Measurements from ENCODE around the gene ADCY5. TPM values are rescaled to one million over a fixed set of nuclear protein-coding genes. Genes with fewer than 3 reads are reported as not detected.

Gene ADCY5
- total and polyA plus RNA-seq, 4 donors: 0.74 to 6.6 (median 2.9) TPM

- Histone ChIP-seq H3K9ac (ENCODE audit: low read depth in 1 of 2, low read length in 2 of 2) (no peak overlapping the region), H3K4me1 (ENCODE audit: control insufficient read depth in 4 of 4, insufficient read depth in 4 of 4, low read length in 3 of 4) (peaks cover 0 to 3% (median 0%) of the 10 kb centered on the region in 4 donors), H3K9me3 (ENCODE audit: control insufficient read depth in 4 of 4, low read length in 3 of 4) (no peaks in the 10 kb centered on the region), H3K27ac (ENCODE audit: low read depth in 1 of 2, low read length in 2 of 2) (no peak overlapping the region), H3K4me3 (ENCODE audit: low read depth in 1 of 3, low read length in 3 of 3) (no peak overlapping the region), H3K27me3 (ENCODE audit: control insufficient read depth in 4 of 4, insufficient read depth in 4 of 4, low read length in 3 of 4) (no peaks in the 10 kb centered on the region), H3K36me3 (ENCODE audit: control insufficient read depth in 4 of 4, insufficient read depth in 3 of 4, low read depth in 1 of 4, low read length in 3 of 4) (no peaks in the 10 kb centered on the region)
- 80% methylated on average over 6 of the region's 6 CpGs for WGBS
- no peak for DNase-seq (ENCODE audit: low spot score)
- TF ChIP-seq FOXA2 (IDR thresholded peaks at IDR 0.05): no peak
Measured at GRCh38 chr3:123310741-123311140, 138.1 kb downstream of the ADCY5 start.

- 95% methylated on average over 8 of the region's 8 CpGs for WGBS
- H3K4me3 ChIP-seq (ENCODE audit: low read depth in 1 of 3, low read length in 3 of 3): no peak overlapping the region
- no peak overlapping the region for H3K9ac ChIP-seq (ENCODE audit: low read depth in 1 of 2, low read length in 2 of 2)
- no peak for DNase-seq (ENCODE audit: low spot score)
- peaks cover 0 to 3% (median 0%) of the 10 kb centered on the region in 4 donors for H3K4me1 ChIP-seq (ENCODE audit: control insufficient read depth in 4 of 4, insufficient read depth in 4 of 4, low read length in 3 of 4)
- H3K27ac ChIP-seq (ENCODE audit: low read depth in 1 of 2, low read length in 2 of 2): no peak overlapping the region
- H3K27me3 ChIP-seq (ENCODE audit: control insufficient read depth in 4 of 4, insufficient read depth in 4 of 4, low read length in 3 of 4): no peaks in the 10 kb centered on the region
- no peaks in the 10 kb centered on the region for H3K9me3 ChIP-seq (ENCODE audit: control insufficient read depth in 4 of 4, low read length in 3 of 4)
- no peaks in the 10 kb centered on the region for H3K36me3 ChIP-seq (ENCODE audit: control insufficient read depth in 4 of 4, insufficient read depth in 3 of 4, low read depth in 1 of 4, low read length in 3 of 4)
- TF ChIP-seq FOXA2 (IDR thresholded peaks at IDR 0.05) (no peak), JUND (IDR thresholded peaks at IDR 0.05) (no peak), NR2F2 (IDR thresholded peaks at IDR 0.05) (no peak), RXRA (IDR thresholded peaks at IDR 0.05) (no peak), EGR1 (IDR thresholded peaks at IDR 0.05; ENCODE audit: low read depth in 2 of 2) (no peak), FOXA1 (IDR thresholded peaks at IDR 0.05) (no peak), ZBTB33 (IDR thresholded peaks at IDR 0.05) (no peak), ATF3 (IDR thresholded peaks at IDR 0.05) (no peak)
Measured at GRCh38 chr3:123310186-123310585, 138.7 kb downstream of the ADCY5 start.

- DNase-seq (ENCODE audit: low spot score): no peak
- no peak overlapping the region for H3K4me3 ChIP-seq (ENCODE audit: low read depth in 1 of 3, low read length in 3 of 3)
- H3K4me1 ChIP-seq (ENCODE audit: control insufficient read depth in 4 of 4, insufficient read depth in 4 of 4, low read length in 3 of 4): no peaks in the 10 kb centered on the region
- no peak overlapping the region for H3K27ac ChIP-seq (ENCODE audit: low read depth in 1 of 2, low read length in 2 of 2)
- WGBS: 89% methylated on average over 5 of the region's 5 CpGs
- TF ChIP-seq MAX (IDR thresholded peaks at IDR 0.05): no peak
- no peak for TF ChIP-seq RAD21 (IDR thresholded peaks at IDR 0.05)
- no peak for TF ChIP-seq GABPA (IDR thresholded peaks at IDR 0.05 in 1 of 2, conservative IDR thresholded peaks at IDR 0.05 in 1 of 2)
- no peak for TF ChIP-seq SP1 (IDR thresholded peaks at IDR 0.05)
- TF ChIP-seq ZBTB33 (IDR thresholded peaks at IDR 0.05): no peak
- TF ChIP-seq RXRA (IDR thresholded peaks at IDR 0.05): no peak
- no peak for TF ChIP-seq JUND (IDR thresholded peaks at IDR 0.05)
- TF ChIP-seq FOXA2 (IDR thresholded peaks at IDR 0.05): no peak
- TF ChIP-seq HNF4G (IDR thresholded peaks at IDR 0.05): no peak
- no peak for TF ChIP-seq ATF3 (IDR thresholded peaks at IDR 0.05)
- no peak for TF ChIP-seq REST (IDR thresholded peaks at IDR 0.05)
- TF ChIP-seq CTCF (IDR thresholded peaks at IDR 0.05; ENCODE audit: low read depth, low read length, missing input control): no peak
- TF ChIP-seq TAF1 (conservative IDR thresholded peaks at IDR 0.05): no peak
- no peak for TF ChIP-seq EGR1 (IDR thresholded peaks at IDR 0.05; ENCODE audit: low read depth in 2 of 2)
- no peak for TF ChIP-seq YY1 (IDR thresholded peaks at IDR 0.05)
- TF ChIP-seq HNF4A (conservative IDR thresholded peaks at IDR 0.05): no peak
- no peak for TF ChIP-seq FOXA1 (IDR thresholded peaks at IDR 0.05)
- no peak for TF ChIP-seq NR2F2 (IDR thresholded peaks at IDR 0.05)
- H3K9me3 ChIP-seq (ENCODE audit: control insufficient read depth in 4 of 4, low read length in 3 of 4): no peaks in the 10 kb centered on the region
- H3K36me3 ChIP-seq (ENCODE audit: control insufficient read depth in 4 of 4, insufficient read depth in 3 of 4, low read depth in 1 of 4, low read length in 3 of 4): peaks cover 0 to 3% (median 0%) of the 10 kb centered on the region in 4 donors
- no peak overlapping the region for H3K9ac ChIP-seq (ENCODE audit: low read depth in 1 of 2, low read length in 2 of 2)
- H3K27me3 ChIP-seq (ENCODE audit: control insufficient read depth in 4 of 4, insufficient read depth in 4 of 4, low read length in 3 of 4): no peaks in the 10 kb centered on the region
Measured at GRCh38 chr3:123307064-123307463, 141.8 kb downstream of the ADCY5 start.

All from liver (tissue), 9 donors.